Measurements from ENCODE around the gene CHST8.

The CHST8 gene

DNA sequence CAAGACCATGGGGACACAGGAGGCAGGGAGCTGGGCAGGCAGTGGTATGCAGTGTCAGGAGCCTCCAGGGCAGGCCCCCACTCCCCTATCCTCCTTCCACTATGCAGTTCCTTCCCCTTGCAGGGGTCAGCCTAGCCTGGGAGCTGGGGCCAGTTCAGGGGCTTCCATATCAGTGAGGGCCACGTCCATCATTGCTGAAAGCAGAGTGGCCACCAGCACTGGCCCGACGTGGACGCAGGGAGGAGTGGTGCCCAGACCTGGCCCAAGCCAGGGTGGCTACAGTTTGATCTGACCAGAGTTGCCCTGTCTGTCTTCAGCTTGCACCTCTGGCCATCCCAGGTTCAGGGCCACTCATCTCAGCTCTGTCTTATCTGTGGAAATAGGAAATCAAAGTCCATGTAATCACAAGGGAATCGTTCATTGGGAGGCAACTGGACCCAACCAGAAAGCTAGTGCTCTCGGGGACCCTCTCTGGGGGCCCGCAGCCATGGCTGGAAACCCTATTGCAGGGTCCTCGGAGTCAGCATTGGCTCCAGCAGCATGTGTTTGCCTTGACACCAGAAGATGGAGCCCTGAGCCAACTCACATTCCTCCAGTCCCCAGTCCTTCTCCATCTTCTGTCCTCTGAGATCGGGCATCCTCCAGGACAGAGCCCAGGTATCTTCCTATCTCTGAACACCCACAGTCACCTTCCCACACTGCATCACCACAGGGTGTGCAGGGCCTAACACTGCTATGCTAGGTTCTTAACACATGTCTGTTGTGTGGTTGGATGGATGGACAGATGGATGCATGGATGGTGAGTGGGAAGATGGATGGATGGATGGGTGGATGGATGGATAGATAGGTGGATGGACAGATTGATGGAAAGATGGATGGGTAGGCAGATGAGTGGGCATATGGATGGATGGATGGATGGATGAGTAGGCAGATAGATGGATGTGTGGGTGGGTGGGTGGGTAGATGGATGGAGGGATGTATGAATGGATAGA, 99.2 kb downstream of the CHST8 start:
- Histone ChIP-seq H3K4me1 (ENCODE audit: control insufficient read depth, low read length) (no peaks in the 10 kb centered on the region), H3K79me2 (ENCODE audit: control insufficient read depth, low read length) (no peaks in the 10 kb centered on the region), H3K9me3 (ENCODE audit: control insufficient read depth, insufficient read depth, low read length) (no peaks in the 10 kb centered on the region), H3K36me3 (ENCODE audit: control insufficient read depth, low read length) (no peaks in the 10 kb centered on the region), H3K4me3 (ENCODE audit: low read length) (no peak overlapping the region), H3K27ac (ENCODE audit: low read depth, low read length) (no peak overlapping the region), H3K4me2 (ENCODE audit: low read length) (no peak overlapping the region), H3K9me2 (replicated peaks; ENCODE audit: control insufficient read depth, low read length) (no peaks in the 10 kb centered on the region), H3F3A (ENCODE audit: control insufficient read depth, insufficient read depth) (no peaks in the 10 kb centered on the region), H4K20me1 (ENCODE audit: control insufficient read depth, insufficient read depth, low read depth, low read length) (no peaks in the 10 kb centered on the region), H3K27me3 (ENCODE audit: control insufficient read depth, low read length) (no peaks in the 10 kb centered on the region)
- TF ChIP-seq, protein P1, sequence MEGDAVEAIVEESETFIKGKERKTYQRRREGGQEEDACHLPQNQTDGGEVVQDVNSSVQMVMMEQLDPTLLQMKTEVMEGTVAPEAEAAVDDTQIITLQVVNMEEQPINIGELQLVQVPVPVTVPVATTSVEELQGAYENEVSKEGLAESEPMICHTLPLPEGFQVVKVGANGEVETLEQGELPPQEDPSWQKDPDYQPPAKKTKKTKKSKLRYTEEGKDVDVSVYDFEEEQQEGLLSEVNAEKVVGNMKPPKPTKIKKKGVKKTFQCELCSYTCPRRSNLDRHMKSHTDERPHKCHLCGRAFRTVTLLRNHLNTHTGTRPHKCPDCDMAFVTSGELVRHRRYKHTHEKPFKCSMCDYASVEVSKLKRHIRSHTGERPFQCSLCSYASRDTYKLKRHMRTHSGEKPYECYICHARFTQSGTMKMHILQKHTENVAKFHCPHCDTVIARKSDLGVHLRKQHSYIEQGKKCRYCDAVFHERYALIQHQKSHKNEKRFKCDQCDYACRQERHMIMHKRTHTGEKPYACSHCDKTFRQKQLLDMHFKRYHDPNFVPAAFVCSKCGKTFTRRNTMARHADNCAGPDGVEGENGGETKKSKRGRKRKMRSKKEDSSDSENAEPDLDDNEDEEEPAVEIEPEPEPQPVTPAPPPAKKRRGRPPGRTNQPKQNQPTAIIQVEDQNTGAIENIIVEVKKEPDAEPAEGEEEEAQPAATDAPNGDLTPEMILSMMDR (IDR thresholded peaks at IDR 0.05; ENCODE audit: low read depth, low read length, poor library complexity, severe bottlenecking): no peak
- no peak for TF ChIP-seq EZH2phosphoT487 (IDR thresholded peaks at IDR 0.05; ENCODE audit: borderline replicate concordance, low read length)

DNA sequence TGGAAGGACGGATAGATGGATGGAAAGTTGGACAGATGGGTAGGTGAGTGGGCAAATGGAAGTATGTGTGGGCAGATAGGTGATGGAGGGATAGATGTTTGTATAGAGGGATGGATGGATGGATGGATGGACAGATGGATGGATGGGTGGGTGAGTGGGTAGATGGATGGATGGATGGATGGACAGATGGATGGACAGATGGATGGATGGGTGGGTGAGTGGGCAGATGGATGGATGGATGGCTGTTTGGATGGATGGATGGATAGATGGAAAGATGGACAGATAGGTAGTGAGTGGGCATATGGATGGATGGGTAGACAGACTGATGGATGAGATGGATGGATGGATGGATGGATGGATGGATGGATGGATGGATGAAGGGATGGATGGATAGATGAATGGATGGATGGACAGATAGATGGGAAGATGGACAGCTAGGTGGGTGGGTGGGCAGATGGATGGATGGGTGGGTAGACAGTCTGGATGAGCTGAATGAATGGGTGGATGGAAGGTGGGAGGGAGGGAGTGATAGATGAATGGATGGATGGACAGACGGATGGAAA, 100.1 kb downstream of the CHST8 start:
- no peak overlapping the region for H3K4me2 ChIP-seq (ENCODE audit: low read length)

DNA sequence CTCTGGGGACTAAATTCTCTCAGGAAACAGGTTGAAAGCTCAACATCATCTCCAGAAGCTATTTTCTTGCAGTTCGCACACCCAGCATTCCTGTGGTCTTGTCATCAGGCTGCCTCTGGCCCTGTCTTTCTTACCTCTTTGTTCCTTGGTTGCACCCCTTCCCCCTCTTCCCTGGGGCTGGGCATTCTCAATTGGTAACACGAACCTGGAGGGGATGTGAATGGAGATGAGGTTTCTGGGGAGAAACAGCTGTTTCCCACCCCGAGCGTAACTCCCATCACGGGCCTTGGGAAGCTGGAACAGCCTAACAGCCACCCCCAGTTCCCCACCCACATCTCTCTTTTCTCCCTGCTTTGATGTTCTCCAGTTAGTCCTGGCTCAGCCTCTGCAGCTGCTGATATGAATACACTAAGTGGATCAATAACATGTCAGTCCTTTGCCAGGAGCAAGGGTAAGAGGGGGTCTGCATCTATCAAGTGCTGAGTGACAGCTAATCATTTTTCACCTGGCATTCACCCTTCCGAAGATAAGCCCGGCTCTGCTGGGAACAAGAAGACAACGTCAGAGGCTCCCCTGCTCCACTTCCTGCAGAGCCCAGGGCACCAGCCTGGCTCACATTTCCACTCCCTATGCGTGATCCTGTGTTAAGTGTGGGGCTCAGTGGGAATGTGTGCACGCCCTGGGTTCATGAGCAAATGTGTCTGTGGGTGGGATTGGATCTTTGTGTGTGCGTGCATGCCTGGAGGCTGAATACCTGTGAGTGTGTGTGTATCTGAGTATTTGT, 100.9 kb downstream of the CHST8 start:
- no peaks in the 10 kb centered on the region for H3K36me3 ChIP-seq (ENCODE audit: control insufficient read depth, low read length)
- H3K4me2 ChIP-seq (ENCODE audit: low read length): no peak overlapping the region
- no peaks in the 10 kb centered on the region for H3K4me1 ChIP-seq (ENCODE audit: control insufficient read depth, low read length)
- no peaks in the 10 kb centered on the region for H3K9me3 ChIP-seq (ENCODE audit: control insufficient read depth, insufficient read depth, low read length)
- H3K4me3 ChIP-seq (ENCODE audit: low read length): no peak overlapping the region
- no peaks in the 10 kb centered on the region for H3F3A ChIP-seq (ENCODE audit: control insufficient read depth, insufficient read depth)
- no peak for TF ChIP-seq EZH2phosphoT487 (IDR thresholded peaks at IDR 0.05; ENCODE audit: borderline replicate concordance, low read length)
- TF ChIP-seq, protein P1 (IDR thresholded peaks at IDR 0.05; ENCODE audit: low read depth, low read length, poor library complexity, severe bottlenecking): no peak
- H3K79me2 ChIP-seq (ENCODE audit: control insufficient read depth, low read length): no peaks in the 10 kb centered on the region
- no peak overlapping the region for H3K27ac ChIP-seq (ENCODE audit: low read depth, low read length)
- no peaks in the 10 kb centered on the region for H4K20me1 ChIP-seq (ENCODE audit: control insufficient read depth, insufficient read depth, low read depth, low read length)
- H3K27me3 ChIP-seq (ENCODE audit: control insufficient read depth, low read length): no peaks in the 10 kb centered on the region
- no peaks in the 10 kb centered on the region for H3K9me2 ChIP-seq (replicated peaks; ENCODE audit: control insufficient read depth, low read length)

More for the DNA sequence above, 100.1 kb downstream of the CHST8 start:
- Histone ChIP-seq H3K79me2 (ENCODE audit: control insufficient read depth, low read length) (no peaks in the 10 kb centered on the region), H3K4me3 (ENCODE audit: low read length) (no peak overlapping the region), H3K36me3 (ENCODE audit: control insufficient read depth, low read length) (no peaks in the 10 kb centered on the region), H3K9me3 (ENCODE audit: control insufficient read depth, insufficient read depth, low read length) (no peaks in the 10 kb centered on the region), H3F3A (ENCODE audit: control insufficient read depth, insufficient read depth) (no peaks in the 10 kb centered on the region), H3K9me2 (replicated peaks; ENCODE audit: control insufficient read depth, low read length) (no peaks in the 10 kb centered on the region), H4K20me1 (ENCODE audit: control insufficient read depth, insufficient read depth, low read depth, low read length) (no peaks in the 10 kb centered on the region), H3K27ac (ENCODE audit: low read depth, low read length) (no peak overlapping the region), H3K4me1 (ENCODE audit: control insufficient read depth, low read length) (no peaks in the 10 kb centered on the region), H3K27me3 (ENCODE audit: control insufficient read depth, low read length) (no peaks in the 10 kb centered on the region)
- TF ChIP-seq EZH2phosphoT487 (IDR thresholded peaks at IDR 0.05; ENCODE audit: borderline replicate concordance, low read length): no peak
- TF ChIP-seq, protein P1 (IDR thresholded peaks at IDR 0.05; ENCODE audit: low read depth, low read length, poor library complexity, severe bottlenecking): no peak

Measured in DOHH2 (cell line).